GM19043 (cell line): ENCODE results near the gene ZFP57.

Experiments used
- ATAC-seq: cut with Tn5 transposase; IDR thresholded peaks from one replicate; pipeline ENCODE4 v1.9.1; 2021; ENCODE audit warnings: low read depth; ENCODE audit not compliant: unreplicated experiment

ZFP57 gene

DNA sequence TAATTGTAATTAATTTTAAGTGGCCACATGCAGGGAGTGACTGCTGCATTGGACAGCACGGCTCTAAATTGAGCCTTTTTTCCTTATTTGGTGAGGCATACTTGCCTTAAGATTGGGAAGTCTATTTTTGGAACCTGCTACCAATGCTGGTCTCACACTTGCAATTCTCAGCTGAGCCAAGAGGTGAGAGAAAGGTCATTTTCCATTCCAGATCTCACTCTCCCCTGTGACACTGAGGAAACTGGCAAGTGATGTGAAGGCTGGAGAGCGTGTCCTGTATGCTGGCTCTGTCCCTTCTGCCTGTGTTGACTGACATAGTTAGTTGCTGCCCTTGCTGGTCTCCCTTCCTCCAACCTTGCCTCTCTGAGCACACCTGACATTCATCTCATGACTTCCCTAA, 24.8 kb downstream of the ZFP57 start:
- ATAC-seq = no peak

DNA sequence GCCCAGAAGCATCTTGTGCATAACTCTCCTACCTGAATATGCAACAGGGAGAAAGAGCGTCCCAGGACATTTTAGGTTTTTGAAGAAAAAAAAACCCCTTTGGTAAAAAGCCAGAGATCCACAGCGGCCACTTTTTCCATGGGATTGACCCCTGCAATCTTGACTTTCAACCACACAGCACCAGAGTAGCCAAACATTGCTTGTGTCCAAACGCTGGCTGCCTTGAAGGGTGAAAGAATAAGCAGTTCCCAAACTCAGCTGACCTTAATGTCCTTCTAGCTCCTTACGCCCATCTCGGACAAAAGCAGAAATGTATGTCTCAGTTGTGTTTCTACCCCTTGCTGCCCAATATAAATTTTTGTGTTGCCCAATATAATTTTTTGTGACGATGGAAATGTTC, 25.3 kb downstream of the ZFP57 start:
- no peak for ATAC-seq

DNA sequence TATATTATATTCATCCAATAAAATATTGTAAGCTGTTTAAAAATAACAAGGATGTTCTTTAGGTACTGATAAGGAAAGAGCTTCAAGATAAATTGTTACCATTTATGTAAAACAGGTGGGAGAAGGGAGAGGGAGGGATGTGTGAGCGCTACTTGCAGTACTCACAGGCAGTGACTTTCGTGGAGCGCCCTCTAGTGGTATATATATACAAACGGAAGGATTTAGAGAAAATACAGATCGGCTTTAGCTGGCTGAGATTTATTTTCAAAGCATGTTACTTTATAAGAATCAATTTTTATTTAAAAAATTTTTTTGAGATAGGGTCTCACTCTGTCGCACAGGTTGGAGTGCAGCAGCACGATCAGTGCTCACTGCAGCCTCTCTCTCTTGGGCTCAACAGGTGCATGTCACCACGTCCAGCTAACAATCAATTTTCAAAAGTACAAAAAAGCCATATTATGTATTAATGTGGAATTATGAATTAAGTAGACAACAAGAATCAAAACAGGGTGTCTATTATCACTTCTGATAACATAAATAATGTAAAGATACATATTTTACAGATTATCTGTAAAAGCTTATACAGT, 27.4 kb downstream of the ZFP57 start:
- no peak for ATAC-seq

DNA sequence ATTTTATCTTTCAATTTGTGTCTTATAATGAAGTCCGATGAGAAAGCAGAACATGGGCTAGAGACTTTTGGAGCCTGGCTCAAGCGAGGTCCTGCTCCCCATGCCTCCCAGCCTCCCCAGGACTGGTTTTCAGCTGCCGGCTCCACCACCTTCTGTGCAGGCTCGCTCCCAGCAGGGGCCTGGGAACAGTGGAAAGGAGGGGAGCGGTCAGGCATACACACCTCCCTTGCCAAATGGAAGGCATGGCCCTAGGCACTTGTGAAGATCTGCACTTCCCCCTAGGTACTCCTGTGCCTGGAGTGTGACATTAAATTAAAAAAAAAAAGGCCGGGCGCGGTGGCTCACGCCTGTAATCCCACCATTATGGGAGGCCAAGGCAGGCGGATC, 28.8 kb downstream of the ZFP57 start:
- ATAC-seq = no peak

DNA sequence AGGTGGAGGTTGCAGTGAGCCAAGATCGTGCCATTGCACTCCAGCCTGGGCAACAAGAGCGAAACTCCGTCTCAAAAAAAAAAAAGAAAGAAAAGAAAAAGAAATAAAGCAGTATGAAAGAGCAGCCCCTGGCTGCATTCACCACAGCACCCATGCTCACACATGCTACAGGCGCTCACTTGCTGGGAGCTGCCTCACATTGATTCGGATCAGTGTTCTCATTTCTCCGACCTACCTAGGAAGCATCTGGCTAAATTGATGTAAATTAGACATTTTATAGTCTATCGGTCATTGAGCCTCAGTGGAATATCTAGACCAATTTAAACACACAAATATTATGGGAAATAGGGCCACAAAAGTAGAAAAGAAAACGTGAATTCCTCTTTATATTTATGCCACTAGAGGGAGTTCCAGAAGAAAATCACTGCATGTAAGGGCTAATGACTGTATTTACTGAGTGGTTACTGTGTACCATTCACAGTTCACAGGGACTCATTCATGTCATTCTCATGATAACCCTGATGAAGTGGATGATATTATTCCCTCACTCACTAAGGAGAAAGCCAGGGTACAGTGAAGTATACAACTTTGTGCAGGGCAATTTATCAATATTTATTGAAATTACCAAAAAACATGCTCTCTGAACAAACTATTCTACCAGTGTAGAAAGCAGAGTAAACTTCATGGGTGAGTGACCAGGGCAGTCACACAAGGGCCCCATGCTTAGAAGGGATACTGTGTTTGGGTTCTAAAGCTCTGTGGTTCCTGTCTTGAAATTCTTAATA, 29.3 kb downstream of the ZFP57 start:
- ATAC-seq = no peak

DNA sequence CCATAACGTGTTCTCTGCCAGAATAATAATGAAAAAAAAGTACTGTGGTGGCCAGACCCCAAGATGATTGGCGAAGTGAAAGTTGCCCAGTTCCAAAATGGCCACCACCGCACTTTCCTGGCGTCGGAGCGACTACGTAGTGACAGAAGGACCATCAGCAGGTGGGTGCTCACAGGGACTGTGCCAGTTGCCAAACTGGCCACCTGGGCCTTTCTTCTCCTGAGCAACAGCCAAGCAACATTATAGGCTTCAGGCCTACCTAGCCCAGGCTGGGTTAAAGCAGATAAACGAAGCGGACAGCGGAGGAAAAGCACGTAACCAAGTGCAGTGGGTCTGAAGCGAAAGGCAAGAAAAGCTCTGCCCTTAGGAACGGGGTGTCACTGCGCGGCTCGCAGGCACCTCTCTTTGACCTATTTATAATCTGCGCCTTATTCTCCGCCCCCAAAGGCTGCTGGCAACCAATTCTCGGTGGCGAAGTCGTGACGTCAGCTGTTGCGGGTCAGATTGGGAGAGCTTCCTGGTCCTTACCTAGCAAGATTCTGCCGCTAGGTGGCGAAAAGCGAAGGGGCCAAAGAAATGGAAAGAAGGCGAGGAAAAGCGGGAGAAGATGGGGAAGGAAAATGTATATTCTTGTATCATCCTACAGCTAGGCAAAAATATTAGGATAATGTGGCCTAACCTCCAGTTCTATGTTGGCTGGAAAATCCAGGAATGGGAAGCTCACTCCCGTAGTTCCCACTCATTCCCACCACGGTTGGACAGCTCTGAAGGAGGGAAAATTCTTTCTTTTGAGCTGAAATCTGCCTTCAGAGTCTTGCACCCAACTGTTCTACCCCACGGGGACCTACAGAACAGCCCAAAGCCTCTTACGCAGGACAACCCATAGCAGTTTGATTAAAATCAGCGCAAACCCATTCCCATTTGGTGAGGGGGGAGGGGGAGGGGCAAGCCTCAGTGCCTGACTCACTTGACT, 31.0 kb downstream of the ZFP57 start:
- peak; percentile 94 for ATAC-seq

DNA sequence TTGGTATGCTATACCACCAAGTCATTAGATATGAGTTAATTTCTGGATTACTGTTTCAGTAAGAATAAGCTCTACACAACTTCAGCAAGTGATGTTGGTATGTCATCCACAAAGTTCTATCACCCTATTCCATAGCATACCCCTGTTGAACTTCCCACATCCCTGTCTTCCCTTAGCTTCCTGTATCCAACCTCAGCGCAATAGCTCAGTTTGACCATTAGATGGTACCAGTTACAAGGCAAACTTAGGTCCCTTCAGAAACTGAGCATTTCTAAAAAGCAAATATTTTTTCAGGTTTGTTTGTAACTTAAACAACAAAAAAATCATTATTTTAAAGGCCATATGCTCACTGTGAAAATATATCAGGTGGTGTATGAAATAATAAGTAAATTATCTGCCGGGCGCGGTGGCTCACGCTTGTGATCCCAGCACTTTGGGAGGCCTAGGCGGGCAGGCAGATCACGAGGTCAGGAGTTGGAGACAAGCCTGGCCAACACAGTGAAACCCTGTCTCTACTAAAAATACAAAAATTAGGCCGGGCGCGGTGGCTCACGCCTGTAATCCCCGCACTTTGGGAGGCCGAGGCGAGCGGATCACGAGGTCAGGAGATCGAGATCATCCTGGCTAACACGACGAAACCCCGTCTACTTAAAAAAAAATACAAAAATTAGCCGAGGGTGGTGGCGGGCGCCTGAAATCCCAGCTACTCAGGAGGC, 32.9 kb downstream of the ZFP57 start:
- no peak for ATAC-seq

DNA sequence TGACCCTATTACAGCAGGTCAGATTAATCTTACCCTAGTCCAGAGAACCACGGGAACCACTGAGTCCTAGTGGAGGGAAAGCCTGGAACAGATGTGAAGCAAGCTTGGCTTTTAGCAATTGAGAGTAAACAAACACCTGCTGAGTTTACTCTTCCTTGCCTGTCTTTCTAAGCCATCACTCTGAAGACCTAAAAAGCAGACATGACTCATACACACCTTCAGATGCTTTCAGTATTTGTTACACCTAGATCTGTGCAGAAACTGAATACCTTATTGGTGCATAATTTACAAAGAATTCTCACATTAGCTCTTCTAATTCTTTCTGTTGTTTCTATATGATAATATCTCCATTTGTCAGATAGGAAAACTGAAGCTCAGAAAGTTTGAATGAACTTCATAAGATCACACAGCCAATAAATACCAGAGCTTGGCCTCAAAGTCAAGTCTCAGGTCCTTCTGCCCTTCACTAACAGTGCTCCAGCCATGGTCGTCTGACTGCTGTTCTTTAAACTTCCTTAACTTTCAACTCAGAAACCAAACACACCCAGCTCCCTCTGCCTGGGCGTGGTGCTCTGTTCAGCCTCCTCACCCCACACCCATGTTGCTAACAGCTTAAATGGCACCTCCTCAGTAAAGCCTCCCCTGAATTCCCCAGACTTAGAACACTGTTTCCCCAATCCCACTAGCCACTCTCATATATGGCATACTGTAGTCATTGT, 39.4 kb downstream of the ZFP57 start:
- ATAC-seq = no peak

DNA sequence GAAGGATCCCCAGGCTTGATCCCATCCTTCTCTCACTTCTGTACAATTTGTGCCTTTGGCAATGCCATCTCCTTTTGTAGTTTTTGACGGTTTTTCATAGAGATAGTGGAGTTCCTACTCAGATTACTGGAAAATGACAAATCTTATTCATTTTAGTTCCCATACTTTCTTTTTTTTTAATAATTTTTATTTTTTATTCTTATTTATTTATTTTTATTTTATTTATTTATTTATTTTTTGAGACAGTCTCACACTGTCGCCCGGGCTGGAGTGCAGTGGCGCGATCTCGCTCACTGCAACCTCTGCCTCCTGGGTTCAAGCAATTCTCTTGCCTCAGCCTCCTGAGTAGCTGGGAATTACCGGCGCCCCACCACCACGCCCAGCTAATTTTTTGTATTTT, 43.7 kb downstream of the ZFP57 start:
- no peak for ATAC-seq

DNA sequence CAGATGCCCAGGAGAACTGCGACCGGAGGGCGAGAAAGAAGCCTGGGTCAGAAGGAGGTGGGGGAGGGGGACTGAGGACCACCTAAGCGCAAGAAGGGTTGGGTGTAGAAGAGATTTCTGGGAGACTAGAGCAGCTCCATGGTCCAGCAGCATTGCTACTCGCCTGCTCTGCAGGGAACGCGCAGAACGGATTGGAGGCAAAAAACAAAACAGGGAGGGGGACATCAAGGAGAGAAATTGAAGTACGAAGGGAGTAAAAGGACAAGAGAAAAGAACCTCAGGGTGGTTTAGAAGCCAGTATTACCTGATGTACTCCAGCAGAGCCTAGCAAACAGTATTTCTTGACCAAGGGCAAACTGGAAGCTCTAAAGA, 47.4 kb downstream of the ZFP57 start:
- ATAC-seq = peak; percentile 11

DNA sequence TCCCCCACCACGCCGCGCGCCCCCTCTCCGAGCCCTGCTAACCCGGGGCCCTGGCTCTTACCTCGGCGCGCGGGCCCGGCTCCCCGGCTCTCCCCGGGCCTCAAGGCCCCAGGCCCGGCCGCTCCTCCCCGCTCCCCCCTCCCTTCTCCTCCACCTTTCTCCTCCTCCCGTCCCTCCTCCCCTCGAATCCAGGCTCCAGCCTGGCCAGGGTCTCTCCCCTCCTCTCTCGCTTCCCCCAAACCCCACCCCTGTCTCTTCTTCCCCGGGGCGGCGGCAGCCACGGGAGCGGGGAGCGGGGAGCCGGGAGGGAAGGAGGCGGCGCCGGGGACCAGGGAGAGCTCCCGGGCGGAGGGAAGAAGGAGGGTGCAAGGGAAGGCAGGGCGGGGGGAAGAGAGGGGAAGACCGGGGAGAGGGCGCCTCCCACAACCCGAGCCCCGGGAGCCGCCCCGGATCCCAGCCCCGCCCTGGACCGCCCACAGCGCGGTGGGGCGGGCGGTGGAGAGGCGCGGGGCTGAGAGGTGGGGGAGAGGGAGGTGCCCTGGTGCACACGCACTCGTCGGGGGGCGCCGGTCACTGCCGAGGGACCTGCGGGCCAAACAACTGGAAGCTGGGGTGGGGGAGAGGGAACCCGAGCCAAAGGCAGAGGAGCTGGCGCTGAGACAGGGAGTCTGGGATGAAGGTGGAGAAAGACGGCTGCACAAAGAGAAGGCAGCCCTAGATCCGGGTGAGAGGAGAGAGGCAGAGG, 48.0 kb downstream of the ZFP57 start, which contains the start of gene GABBR1:
Gene GABBR1 (minus strand): TSS at position 395 of the 745 bp plus-strand sequence. CDS start 798 bp downstream, outside the sequence.
- ATAC-seq = peak; percentile 46

DNA sequence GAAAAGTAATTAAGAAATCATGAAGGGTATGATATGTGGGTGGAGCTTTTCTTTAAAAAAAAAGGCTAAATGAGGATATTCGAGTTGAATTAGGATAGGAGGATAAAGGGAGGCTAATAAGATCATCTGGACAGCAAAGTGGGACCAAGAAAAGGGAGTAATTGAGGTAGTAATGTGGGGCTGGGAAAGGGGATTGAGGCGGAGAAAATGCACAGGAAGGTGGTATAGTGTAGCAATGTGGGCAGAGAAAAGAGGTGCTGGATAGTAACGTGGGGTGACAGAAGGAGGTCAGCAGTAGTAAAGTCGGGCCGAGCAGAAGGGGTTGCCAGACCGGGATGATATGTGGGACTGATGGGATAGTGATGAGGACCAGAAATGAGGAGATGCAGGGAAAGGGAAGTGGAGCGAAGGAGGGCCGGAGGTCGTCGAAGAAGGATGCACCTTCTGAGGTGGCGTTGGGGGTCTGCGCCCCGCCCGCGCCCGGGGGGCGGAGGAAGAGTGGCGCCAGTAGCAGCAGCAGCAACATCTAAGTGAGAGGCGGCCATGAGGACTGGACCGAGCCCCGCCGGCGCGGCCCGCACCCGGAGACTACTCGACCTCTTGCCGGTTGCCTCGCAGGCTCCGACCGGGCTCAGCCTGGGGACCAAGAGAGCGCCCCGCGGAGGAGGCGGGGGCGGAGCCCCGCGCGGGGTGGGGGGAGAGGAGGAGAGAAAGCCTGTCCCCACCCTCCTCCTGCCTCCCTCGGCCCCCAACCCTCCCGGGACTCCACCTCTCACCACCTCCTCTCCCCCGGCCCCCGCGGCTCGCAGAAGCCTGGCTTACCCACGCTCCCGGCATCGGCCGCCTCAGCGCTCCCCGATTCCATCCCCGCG, 48.9 kb downstream of the ZFP57 start:
- peak; percentile 9 for ATAC-seq

DNA sequence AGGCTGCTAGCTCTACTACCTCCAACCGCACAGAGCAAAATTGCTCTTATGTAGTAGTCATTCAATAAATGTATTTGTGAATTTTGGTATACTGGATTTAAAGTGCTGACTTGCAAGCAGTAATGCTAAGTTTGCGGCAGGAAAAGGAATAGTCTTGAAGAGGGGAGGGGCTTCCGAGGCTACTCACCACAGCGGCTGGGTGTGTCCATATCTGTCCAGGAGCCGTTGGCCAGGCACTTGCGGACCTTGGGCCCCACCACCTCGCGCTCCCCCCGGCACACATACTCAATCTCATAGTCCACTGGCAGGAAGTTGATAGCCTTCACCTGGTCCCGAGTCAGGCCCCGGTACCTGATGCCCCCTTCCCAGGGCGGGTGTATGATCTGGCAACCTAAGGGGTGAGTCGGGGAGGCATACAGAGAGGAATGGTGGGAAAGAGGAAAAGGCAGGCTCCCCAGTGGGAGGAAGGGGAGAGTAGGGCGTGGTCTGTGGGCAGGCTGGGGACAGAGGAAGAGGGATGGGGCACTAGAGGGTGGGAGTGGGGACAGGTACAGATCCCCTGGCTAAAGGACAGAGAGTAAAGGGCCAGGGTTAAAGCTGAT, 49.6 kb downstream of the ZFP57 start:
- ATAC-seq = no peak

DNA sequence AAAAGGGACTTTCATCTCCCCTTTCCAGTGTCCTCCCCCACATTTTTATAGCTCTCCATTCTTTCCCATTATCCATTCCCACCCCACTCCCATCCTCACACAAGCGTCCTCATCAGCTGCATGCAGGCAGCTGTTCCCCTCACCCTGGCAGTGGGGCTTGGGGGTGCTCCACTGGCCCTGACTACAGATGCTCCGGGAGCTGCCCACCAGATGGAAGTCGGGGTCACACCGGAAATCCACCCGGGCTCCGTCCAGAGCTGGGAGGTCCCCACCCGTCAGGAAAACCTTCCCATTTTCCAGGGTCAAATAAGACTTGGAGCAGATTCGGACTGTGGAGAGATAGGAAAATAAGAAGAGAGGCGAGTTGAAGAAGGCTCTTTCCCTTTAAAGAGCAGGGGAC, 50.6 kb downstream of the ZFP57 start:
- no peak for ATAC-seq

DNA sequence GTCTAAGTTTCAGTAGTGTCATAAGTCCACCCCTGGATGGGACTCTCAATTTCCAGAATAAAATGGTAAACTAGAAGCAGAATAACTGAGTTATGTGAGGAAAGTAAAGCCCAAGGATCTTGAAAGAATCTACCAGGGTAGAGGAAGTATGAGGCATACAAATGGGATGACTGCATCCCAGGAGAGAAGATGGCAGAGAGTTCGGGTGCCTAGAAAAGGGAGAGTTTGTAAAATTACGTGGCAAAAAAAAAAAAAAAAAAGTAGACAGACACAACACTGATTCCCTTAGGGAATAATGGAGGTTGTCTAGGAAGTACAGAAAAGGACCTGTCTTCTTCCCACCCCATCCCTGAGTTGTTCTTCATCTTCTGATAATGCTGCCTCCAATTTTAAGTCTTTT, 51.4 kb downstream of the ZFP57 start:
- no peak for ATAC-seq

DNA sequence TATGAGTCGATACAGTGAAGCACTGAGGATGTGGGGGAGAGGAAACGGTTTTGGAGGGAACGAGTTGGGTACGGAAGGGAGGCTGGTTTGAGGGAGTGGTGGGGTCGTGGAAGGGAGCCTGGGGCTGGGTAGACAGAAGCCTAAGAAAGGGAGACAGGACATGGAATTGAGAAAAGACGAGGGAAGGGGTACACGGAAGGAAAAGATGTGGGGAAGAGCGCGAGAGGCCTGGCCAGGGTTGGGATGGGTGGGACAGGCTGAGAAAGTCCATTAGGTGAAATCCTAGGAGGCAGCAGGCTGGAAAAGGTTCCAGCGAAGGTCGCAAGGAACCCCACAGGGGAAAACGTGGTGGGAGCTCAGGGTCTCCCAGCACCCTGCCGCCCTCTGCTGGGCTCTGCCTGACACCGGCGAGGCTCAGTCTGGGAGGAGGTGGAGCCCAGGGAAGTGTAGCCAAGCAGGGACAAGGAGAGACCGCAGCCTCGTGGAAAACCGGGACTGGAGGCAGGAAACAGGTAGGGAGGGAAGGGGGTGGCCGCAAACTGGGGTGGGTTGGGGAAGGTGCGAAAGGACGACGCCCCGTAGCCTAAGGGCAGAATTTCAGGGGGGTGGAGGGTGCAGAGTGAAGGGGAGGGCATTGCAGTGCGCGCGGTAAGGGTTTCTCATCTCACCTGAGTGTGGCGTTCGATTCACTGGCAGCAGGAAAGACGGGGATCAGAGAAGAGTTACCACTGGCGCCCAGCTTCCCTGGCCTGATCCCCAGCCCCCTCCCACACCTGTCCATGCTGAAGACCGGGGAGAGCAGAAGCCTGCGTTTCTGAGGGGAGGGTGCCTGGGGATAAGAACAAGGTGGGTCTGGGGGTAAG, 52.3 kb downstream of the ZFP57 start:
- no peak for ATAC-seq
